K562 (cell line): ENCODE results near the gene LRP1. TPM values are rescaled to one million over a fixed set of nuclear protein-coding genes. Genes with fewer than 3 reads are reported as not detected.

ENCODE experiments used
- CREM ChIP-seq: IDR thresholded peaks from 2 replicates; pipeline ENCODE4 v1.6.1; 2014; ENCODE audit warnings: antibody characterized with exemption, low read depth
- GABPB1 ChIP-seq: sonication (generic); formaldehyde crosslinking; IDR thresholded peaks from 2 replicates; pipeline ENCODE4 v1.8.0; 2022; ENCODE audit warnings: mild to moderate bottlenecking, missing genetic modification reagents
- KLF13 ChIP-seq: fragments of 450-650 bp; IDR thresholded peaks from 2 replicates; pipeline ENCODE4 v1.6.1; 2016; ENCODE audit warnings: missing genetic modification characterization, low read depth, mild to moderate bottlenecking, missing compliant biosample characterization, moderate library complexity, borderline replicate concordance
- MGA ChIP-seq: fragments of 450-650 bp; IDR thresholded peaks from 2 replicates; pipeline ENCODE4 v1.6.1; 2016; ENCODE audit warnings: mild to moderate bottlenecking, moderate library complexity
- NFE2 ChIP-seq: IDR thresholded peaks from 2 replicates; pipeline ENCODE4 v1.6.1; 2014; ENCODE audit warnings: antibody characterized with exemption, low read depth
- ZNF239 ChIP-seq: fragments of 250-450 bp; sonication (Bioruptor Pico); IDR thresholded peaks from 2 replicates; pipeline ENCODE4 v1.4.0; 2020; ENCODE audit warnings: mild to moderate bottlenecking
- polyA plus RNA-seq, 8 experiments: library from polyadenylated mRNA; depleted of rRNA in 4 of 8; stranded (reverse) in 5 of 8; unstranded in 3 of 8; fragments of >200 nt; fragmentation: Nextera tagmentation in 2 of 8; fragmentation: Illumina TruSeq in 1 of 8; extraction: Ambion mirVana in 2 of 8; extraction: Trizol in 1 of 8; gene quantifications; 2 replicates each; pipeline versions ENCODE4 v1.2.1 to v1.2.3, GENCODE V29; 2011 to 2014; ENCODE audit warnings: inconsistent platforms in 1 of 8, missing spikeins in 1 of 8
- total RNA-seq, 7 experiments: library from RNA; depleted of rRNA in 6 of 7; stranded (reverse); fragments of >200 nt in 6 of 7; fragmentation: Illumina TruSeq in 2 of 7; extraction: Trizol in 2 of 7; gene quantifications; 2 replicates each; pipeline versions ENCODE4 v1.2.1 to v1.2.3, GENCODE V29; 2011 to 2021; ENCODE audit warnings: low replicate concordance in 1 of 7
- TF ChIP-seq, protein P1 (sequence below): sonication (generic); formaldehyde crosslinking; IDR thresholded peaks from 2 replicates; pipeline ENCODE4 v1.9.0; 2022; ENCODE audit warnings: mild to moderate bottlenecking, missing genetic modification reagents
- TF ChIP-seq, protein P2 (sequence below): sonication (generic); formaldehyde crosslinking; IDR thresholded peaks from 2 replicates; pipeline ENCODE4 v1.8.1; 2023; ENCODE audit warnings: mild to moderate bottlenecking, missing genetic modification reagents
- TF ChIP-seq, protein P3 (sequence below): sonication (generic); formaldehyde crosslinking; IDR thresholded peaks from 2 replicates; pipeline ENCODE4 v1.8.0; 2022; ENCODE audit warnings: mild to moderate bottlenecking, missing genetic modification reagents

Gene LRP1
- total and polyA plus RNA-seq, 9 of the 15 experiments (the other 6 are each of a cell fraction or from before 2014, with no cell fraction given) = 0.04 to 0.64 (median 0.19) TPM; not detected in 2

- peak; percentile 95 for TF ChIP-seq MGA
- TF ChIP-seq, protein P1, sequence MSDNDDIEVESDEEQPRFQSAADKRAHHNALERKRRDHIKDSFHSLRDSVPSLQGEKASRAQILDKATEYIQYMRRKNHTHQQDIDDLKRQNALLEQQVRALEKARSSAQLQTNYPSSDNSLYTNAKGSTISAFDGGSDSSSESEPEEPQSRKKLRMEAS (CRISPR knock-in tag) = peak; percentile 92
- TF ChIP-seq ZNF239 (CRISPR knock-in tag) = no peak
- peak; percentile 31; the same call in 1 of the 2 replicates for TF ChIP-seq GABPB1
- TF ChIP-seq, protein P2, sequence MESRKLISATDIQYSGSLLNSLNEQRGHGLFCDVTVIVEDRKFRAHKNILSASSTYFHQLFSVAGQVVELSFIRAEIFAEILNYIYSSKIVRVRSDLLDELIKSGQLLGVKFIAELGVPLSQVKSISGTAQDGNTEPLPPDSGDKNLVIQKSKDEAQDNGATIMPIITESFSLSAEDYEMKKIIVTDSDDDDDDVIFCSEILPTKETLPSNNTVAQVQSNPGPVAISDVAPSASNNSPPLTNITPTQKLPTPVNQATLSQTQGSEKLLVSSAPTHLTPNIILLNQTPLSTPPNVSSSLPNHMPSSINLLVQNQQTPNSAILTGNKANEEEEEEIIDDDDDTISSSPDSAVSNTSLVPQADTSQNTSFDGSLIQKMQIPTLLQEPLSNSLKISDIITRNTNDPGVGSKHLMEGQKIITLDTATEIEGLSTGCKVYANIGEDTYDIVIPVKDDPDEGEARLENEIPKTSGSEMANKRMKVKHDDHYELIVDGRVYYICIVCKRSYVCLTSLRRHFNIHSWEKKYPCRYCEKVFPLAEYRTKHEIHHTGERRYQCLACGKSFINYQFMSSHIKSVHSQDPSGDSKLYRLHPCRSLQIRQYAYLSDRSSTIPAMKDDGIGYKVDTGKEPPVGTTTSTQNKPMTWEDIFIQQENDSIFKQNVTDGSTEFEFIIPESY (CRISPR knock-in tag) = 0 out of 2 replicates have a peak, but pooled peaks have one; percentile 41
- TF ChIP-seq NFE2 = 0 out of 2 replicates have a peak, but pooled peaks have one; percentile 7
- TF ChIP-seq CREM = peak; percentile 41; the same call in 1 of the 2 replicates
- TF ChIP-seq KLF13 (tag) = no peak
- TF ChIP-seq, protein P3, sequence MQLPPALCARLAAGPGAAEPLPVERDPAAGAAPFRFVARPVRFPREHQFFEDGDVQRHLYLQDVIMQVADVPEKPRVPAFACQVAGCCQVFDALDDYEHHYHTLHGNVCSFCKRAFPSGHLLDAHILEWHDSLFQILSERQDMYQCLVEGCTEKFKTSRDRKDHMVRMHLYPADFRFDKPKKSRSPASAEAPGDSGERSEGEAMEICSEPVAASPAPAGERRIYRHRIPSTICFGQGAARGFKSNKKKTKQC (CRISPR knock-in tag) = peak; percentile 46; the same call in 1 of the 2 replicates
These were observed 49.9 kb downstream of the LRP1 start (continued) for GRCh38 chr12:57178213-57178612.
